ENCODE results near the gene SERPINB10.

SERPINB10 gene, protein sequence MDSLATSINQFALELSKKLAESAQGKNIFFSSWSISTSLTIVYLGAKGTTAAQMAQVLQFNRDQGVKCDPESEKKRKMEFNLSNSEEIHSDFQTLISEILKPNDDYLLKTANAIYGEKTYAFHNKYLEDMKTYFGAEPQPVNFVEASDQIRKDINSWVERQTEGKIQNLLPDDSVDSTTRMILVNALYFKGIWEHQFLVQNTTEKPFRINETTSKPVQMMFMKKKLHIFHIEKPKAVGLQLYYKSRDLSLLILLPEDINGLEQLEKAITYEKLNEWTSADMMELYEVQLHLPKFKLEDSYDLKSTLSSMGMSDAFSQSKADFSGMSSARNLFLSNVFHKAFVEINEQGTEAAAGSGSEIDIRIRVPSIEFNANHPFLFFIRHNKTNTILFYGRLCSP

DNA sequence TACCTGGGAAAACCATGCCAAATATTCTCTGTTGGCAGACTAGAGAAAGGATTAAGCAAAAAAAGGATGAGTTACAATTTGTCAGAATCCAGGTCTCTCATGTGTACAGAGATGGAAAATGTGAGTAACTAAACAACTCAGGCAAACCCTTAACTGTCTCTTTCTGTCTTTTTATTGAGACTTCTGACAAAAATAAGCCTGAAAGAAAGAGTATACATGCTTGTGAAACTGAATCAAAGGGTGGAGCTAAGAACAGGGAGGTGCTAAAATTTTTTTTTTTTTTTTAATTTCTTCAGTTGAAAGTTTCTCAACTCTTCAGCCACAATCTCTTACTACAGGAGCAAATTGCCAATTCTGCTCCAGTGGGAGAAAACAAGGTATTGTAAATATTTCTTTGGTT lies at the start of gene SERPINB10:
SERPINB10 (plus strand) TSS at position 295 of the 400 bp plus-strand sequence. CDS start 7,553 bp downstream, outside the sequence.
- no peak for DNase-seq (ENCODE audit: low read depth)

DNA sequence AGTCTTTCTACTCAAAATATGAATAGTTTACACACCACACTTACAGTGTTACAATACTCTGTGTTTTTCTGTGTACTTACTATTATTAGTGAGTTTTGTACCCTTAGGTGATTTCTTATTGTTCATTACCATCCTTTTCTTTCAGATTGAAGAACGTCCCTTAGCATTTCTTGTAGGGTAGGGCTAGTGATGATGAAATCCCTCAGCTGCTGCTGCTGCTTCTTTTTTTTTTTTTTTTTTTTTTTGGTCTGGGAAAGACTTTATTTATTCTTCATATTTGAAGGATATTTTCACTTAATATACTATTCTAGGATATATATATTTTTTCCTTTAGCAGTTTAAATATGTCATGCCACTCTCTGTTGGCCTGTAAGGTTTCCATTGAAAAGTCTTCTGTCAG lies 49.3 kb upstream of the SERPINB10 start:
- DNase-seq (ENCODE audit: low read depth) = no peak

DNA sequence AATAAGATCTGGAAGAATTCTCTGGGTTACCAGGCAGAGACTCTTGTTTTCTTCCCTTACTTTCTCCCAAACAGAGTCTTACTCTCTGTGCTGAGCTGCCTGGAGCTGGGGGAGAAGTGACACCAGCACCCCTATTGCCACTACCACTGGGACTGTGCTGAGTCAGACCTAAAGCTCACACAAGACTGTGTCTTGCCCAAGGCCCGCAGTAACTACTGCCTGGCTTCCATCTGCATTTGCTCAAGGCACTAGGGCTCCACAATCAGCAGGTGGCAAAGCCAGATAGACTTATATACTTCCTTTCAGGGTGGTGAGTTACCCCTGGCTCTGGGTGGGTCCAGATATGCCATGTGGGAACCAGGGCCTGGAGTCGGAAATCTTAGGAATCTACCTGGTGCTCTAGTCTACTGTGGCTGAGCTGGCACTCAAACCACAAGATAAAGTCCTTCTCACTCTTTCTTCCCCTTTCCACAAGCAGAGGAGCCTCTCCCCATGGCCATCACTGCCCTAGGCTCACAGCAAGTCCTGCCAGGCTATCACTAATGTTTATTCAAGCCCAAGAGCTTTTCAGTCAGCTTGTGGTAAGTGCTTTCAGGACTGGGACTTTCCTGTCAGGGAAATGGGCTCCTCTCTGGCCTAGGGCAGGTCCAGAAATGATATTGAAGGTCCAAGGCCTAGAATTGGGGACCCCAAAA lies 47.8 kb upstream of the SERPINB10 start:
- no peak for DNase-seq (ENCODE audit: low read depth)

DNA sequence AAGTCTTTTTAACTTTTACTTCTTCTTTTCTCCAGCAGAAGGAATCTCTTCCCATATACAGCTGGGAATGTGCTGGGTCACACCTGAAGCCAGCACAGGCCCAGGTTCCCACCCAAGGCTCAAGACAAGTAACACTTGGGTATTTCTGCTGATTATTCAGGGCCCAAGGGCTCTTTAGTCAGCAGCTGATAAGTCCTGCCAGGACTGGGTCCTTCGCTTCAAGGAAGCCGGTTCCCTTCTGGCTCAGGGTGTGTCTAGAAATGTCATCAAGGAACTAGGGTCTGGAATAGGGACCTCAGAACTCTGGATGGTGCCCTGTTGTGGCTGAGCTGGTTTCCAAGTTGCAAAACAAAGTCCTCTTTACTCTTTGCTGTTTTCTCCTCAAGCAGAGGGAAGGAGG lies 47.2 kb upstream of the SERPINB10 start:
- DNase-seq (ENCODE audit: low read depth) = no peak

DNA sequence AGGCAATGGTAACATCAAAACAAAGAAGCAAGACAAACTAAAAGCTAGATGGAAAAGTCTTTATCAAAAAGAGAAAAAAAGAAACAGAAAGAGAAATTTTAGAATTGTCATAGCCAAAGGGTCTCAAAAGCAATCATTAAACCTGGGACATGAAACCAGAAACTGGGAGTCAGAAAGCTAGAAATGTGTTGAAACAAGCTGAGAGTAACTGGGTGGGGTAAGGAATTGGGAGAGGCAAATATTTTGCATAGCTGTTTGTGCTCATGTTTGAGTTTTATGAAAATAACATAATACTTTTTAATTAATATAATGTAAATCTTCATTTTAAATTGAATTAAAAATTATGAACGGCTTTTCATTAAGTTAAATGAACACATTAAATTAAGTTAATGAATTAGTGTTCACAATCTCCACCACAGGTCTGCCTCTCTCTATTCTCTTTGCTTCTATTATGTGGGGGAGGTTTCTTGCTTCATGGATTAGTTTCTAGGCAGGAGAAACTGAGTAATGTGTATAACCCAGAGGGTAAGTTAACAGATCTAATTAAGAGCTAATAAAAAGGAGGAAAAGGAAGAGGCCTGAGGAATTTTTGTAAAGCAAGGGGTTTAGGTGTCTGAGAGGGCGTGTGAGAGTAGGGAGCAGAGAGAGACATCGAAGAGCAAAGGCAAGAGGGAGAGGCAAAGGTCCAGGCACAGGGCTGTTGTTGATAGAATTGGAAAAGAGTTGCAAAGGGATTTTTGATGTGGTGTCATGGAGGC lies 40.2 kb upstream of the SERPINB10 start:
- no peak for DNase-seq (ENCODE audit: low read depth)

DNA sequence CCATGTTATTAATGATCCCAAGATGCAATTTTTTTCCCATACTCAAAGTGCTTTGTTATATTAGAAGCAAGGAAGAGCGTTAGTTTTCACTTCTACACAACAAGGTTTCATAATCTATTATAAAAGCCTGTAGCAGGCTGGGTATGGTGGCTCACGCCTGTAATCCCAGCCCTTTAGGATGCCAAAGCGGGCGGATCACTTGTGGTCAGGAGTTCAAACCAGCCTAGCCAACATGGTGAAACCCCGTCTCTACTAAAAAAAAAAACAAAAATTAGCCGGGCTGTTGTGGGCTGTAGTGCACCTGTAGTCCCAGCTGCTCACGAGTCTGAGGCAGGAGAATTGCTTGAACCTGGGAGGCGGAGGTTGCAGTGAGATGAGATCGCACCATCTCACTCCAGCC lies 39.2 kb upstream of the SERPINB10 start:
- no peak for DNase-seq (ENCODE audit: low read depth)

DNA sequence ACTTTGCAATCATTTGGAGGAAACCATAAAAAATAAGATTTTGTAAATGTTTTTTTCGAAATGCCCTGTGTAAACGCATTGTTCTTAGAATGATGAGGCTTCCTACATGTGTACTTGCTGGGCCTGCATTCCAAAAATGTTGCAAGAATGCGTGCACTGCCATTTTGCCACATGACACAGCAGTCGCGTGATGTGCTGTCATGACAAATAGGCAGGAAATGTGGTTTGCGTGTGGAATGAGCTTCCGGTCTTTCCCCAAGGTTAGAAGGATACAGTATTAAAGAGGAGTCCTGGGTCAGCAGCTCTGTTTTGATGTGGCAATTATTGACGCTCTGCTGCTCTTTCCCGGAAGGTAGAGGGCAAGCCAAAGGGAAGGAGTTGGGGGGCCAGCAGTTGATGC lies 38.4 kb upstream of the SERPINB10 start:
- no peak for DNase-seq (ENCODE audit: low read depth)

DNA sequence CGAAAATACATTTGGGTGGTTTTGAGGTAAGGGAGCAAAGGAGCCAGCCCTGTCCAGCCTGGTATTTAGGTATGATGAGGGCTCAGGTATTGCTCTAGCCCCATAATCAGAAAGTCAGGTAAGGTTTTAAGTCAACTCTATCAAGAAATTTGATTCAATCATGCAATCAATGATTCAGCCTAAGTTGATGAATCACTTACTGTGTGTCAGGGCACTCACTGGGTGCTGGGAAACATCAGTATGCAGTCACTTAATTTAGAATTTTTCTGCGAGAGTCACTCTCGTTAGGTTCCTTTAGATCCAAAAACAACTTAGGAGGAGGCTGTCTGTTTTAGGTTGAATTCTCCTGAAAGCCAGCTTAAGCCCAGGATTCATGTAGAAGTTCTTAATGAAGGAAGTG lies 37.9 kb upstream of the SERPINB10 start:
- DNase-seq (ENCODE audit: low read depth) = no peak

DNA sequence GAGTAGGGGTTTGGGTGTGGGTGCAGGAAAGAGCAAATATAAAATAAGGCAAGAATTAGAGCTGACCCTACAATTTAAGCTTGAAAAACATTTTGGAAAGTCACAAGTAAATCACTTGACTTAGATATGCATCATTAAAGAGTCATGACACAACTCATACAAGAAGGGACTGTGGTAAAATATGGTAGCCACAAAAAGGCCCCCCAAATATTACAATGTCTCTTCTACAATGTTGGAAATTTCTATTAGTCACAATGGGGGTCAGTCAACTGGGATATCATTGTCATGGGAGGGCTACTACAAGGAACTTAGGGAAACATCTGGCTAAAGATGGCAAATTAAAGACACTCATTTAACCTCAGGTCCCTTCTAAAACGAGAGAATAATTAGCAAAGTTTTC lies 35.9 kb upstream of the SERPINB10 start:
- no peak for DNase-seq (ENCODE audit: low read depth)

DNA sequence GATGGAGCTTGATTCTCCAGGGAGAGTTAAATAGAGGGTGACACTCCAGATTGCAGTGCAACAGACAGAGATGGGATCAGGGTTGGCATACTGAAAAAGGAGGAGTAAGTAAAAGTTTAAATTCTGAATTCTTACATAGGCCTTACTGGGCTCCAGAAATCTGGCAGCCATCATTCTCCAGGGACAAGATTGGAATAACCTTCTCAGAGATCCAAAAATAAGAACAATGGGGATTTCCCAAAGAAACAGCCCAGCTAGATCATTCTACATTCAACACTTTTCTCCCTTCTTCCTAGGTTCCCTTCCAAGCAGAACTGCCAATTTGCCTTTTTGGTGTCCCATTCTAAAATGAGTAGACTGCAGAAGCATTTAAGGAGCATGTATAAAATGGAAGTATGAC lies 35.2 kb upstream of the SERPINB10 start:
- DNase-seq (ENCODE audit: low read depth) = no peak

DNA sequence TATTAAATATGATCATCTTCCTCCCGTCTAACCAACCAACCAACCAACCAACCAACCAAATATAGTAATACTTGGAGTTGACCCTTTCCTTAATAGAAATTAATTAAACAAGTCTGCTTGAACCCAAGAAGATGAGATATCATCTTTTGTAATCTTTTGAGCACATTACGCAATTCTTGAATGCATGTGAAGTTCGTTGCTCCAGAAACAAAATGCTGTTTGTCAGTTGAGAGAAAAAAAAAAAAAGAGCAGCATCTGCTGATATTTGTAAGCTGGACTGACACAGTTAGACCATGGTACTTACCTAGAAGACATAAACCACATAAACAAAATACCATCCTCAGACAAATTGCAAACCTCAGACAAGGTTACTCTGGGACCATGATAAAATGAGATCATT lies 29.4 kb upstream of the SERPINB10 start:
- no peak for DNase-seq (ENCODE audit: low read depth)

DNA sequence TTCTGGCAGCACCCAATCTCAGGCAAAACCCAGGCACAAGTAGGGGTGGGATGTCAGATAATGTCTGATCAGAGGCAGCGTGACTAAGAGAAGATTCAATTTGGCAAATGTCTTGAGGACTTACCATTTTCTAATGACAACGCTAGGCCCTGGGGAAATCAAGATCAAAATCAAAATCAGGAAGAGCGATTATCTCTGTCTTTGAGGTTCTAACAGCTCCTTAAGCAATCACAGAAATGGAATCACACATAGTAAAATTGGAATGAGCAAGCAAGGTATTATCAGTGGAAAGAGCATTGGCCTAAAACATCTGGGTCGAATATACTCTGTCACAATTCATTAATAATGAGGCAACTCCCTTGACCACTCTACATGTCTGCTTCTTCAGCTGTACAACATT lies 28.8 kb upstream of the SERPINB10 start:
- no peak for DNase-seq (ENCODE audit: low read depth)

DNA sequence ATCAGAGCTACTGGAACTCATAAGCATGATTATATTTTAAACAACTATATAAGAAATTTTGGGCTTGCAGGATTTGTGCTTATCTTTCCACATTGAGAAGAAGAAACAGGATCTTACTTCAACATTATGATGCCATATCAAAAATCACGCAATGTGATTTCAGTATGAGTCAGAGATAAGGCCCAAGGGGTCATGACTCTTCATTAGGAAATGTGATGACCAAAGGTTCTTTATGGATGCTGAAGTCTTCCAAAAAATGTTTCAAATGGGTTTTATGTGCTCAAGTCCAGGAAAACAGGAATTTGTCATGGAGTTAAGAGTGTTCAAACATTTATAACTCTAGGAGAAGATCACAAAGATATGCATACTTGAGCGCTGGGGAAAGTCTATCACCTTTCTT lies 28.0 kb upstream of the SERPINB10 start:
- no peak for DNase-seq (ENCODE audit: low read depth)

DNA sequence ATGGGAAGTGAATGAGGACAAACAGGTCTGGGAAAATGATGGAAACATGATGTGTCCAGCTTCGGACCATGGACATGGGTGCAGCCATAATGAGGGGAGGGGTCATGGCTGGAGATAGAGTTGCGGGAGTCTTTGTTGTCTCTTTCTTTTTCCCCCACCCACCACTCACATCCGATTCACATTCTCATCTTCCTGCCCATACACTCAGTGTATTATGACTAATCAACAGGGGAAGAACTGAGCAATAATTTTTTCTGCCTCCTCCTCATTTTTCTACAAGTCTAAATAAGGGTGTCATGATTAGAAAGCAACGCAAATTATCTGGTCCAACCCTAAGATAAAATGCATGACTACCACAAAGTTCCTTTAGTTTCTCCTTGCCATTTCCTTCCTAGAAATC lies 25.9 kb upstream of the SERPINB10 start:
- no peak for DNase-seq (ENCODE audit: low read depth)

DNA sequence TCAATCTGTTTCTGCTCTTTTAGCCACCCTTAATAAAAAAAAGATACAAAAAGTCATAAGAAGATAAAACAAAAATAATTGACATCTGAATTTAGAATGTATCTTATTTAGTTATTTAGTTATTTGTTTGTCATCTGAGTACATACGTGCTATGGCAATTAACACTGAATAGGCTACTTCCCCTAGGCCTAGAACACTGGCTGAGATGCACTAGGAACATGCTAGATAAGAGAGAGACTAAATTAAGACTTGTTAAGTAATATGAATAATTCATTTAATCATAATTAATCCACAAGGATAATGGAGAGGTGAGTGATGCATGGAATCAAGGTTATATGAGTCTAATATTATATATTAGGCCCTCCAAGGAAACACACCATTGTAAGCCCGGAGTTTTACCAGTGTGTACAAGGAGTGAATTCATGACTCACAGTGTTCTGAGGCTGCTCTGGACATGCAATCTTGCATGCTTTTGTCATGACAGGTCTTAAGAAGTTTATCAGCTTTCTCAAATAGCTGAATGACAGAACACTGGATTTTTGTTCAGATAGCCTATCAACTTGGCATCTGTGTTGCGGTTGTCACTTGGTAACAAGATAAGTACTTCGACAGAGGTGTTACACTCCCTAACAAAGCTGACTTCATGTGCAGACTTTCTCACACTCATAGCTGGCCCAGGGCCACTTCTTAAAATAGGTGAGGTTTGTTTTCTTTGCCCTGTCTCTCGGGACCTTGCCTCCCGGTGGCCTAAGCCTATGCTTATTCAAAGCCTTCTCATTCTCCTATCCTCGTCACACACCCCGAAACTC lies 25.2 kb upstream of the SERPINB10 start:
- peak; percentile 96 for DNase-seq (ENCODE audit: low read depth)

DNA sequence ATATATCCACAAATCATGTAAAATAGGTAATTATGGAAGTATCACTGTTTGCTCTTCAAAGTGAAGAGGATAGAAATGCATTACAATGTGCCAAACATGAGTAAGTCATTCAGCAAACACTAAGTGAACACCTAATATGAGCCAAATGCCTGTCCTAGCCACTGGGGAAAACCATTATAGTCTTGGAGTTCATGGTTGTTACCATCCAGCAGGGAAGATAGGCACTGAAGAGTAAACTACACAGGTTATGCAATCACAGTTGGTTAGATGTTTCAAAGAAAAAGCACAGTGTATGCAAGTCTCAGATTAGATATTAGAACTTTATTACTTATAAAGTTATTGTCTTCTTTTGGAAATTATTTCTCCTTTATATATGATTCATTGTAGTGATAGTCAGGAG lies 24.1 kb upstream of the SERPINB10 start:
- DNase-seq (ENCODE audit: low read depth) = no peak

DNA sequence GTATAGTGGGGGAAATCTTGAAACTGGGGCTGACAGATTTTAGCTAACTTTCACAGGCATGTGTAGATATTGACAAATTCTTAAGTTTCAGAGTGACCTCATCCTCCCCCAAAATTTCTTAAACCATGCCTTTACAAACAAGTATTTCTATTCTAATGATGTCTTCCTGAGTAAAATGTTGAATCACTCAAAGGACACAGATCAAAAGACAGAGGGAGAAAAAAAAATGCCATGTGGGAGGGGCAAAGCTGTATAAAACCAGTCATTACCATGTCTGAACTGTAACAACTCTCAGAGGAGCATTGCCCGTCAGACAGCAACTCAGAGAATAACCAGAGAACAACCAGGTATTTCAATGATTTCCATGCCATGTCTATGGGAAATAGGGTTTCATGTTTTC lies 20.3 kb upstream of the SERPINB10 start, which contains the start of gene SERPINB2:
SERPINB2 (plus strand) TSS at position 282 of the 400 bp plus-strand sequence. CDS start 3,740 bp downstream, outside the sequence.
- no peak for DNase-seq (ENCODE audit: low read depth)

DNA sequence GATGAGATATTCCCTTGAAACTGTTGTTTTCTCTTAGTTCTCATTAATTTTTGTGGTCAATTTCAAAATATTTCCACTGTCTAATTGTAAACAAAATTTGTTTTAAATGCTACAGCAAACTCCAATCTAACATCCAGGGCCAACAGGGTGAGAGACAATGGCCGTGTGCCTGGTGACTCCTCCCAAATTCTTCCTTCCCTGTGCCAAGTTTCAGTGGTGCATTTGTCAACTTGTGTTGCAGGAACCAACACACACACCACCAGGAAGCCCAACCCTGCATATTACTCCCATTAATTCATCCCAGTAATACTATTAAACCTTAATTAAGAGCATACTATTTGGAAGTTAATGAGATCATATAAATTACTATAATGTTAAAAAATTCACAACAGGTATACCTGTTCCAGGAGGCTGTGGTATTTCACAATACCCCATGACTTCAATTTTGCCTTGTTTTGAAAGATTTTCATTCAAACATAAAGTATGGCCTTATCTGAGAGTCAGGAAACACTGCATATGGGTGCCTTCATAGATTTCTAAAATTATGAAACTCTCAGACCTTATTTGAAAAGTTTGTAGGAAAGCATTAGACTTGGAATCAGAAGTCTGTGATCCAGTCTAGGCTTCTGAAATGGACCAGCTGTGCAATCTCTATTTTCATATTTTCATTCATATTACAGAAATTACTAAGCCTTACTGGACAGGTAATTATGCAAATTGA lies 19.1 kb upstream of the SERPINB10 start:
- no peak for DNase-seq (ENCODE audit: low read depth)

DNA sequence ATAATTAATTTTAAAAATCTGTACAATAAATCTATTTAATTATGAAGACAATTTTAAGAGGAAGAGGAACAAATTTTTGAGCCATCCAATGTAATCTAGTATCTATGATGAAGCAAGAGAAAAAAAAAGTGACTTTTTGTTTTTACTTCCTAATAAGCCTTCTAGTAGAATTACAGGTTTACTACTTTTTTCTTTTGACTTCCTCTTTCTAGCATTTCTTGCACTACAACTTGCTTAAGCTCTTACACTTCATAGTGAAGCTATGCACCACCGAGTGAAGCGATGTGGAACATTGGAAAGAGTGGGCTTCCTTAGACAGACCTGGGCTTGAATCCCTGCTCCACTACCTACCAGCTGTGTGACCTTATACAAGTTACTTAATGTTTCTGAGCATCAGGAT lies 18.1 kb upstream of the SERPINB10 start:
- no peak for DNase-seq (ENCODE audit: low read depth)

DNA sequence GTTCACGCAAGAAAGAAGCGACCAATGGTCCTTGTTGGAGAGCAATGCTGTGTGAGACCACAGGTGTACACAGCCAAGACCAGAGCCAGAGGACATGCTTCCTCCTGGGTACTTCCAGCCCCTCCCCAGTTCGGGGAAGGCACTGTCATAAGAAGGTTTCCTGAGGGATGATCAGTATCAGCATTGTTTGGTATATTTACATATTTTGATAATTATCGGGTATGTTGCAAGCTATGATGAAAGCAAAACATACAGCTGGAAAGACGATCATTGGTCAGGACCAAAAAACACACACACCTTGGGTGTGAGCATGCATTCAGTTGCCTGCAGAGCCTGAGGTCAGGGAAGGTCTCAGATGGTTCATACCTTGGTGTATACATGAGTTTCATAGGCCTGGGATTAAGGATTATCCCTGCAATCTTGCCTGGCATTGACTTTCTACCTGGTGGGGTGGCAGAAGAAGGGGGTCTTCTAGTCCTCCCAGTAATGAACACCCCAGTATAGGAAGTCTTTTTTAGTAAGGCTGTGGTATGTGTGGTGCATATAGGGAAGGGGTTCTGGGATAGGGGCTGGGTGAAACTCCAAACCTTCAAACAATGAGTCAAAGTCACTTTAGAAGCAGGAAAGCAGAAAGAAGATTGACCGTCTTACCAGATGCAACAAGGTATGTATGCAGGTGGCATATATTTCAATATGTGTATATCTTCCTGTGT lies 17.4 kb upstream of the SERPINB10 start:
- no peak for DNase-seq (ENCODE audit: low read depth)

DNA sequence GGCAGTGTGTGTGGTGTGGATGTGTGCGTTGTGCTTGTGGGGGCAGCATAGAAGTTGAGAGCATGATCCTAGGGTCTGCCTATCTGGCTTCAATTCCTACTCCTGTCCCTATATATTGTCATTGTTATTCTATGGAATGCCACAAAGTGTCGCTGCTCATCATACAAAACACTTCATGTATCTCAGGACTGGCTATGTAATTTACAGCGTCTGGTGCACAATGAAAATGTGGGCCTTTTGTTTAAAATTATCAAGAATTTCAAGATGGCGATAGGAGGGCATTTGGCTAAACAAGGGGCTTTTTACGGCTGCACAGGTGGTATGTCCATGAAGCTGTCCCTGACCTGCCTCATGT lies 16.8 kb upstream of the SERPINB10 start:
- DNase-seq (ENCODE audit: low read depth) = no peak

All from non-pigmented ciliary epithelial cell (primary cell).